ENCODE data around the gene PLCB2.

The PLCB2 gene

GRCh38 chr15:40323953-40324937 lies 16.5 kb upstream of the PLCB2 start:
- DNase-seq: no peak

GRCh38 chr15:40323239-40323952 lies 15.7 kb upstream of the PLCB2 start, which contains the start of gene INAFM2:
TSS of gene INAFM2 (plus strand) at chr15:40323692. CDS start at chr15:40324056, 364 bp downstream.
- DNase-seq: peak; percentile 88

- no peak for DNase-seq
These were observed 14.9 kb upstream of the PLCB2 start for GRCh38 chr15:40322531-40323238.

GRCh38 chr15:40320931-40321371 lies 13.2 kb upstream of the PLCB2 start:
- peak; percentile 34 for DNase-seq

- no peak for DNase-seq
These were observed 12.7 kb upstream of the PLCB2 start for GRCh38 chr15:40320409-40320808.

GRCh38 chr15:40317580-40317979 lies 9.8 kb upstream of the PLCB2 start:
- no peak for DNase-seq

GRCh38 chr15:40316931-40317330 lies 9.2 kb upstream of the PLCB2 start:
- no peak for DNase-seq

- no peak for DNase-seq
These were observed 7.1 kb upstream of the PLCB2 start for GRCh38 chr15:40314723-40315276.

- peak; percentile 59 for DNase-seq
These were observed 6.0 kb upstream of the PLCB2 start for GRCh38 chr15:40313531-40314398.

- no peak for DNase-seq
These were observed 4.8 kb upstream of the PLCB2 start for GRCh38 chr15:40312370-40313158.

- no peak for DNase-seq
These were observed 3.3 kb upstream of the PLCB2 start for GRCh38 chr15:40310993-40311392.

- DNase-seq: peak; percentile 34
These were observed 2.5 kb upstream of the PLCB2 start for GRCh38 chr15:40310001-40310959.

GRCh38 chr15:40309344-40309862 lies 1.7 kb upstream of the PLCB2 start:
- DNase-seq: no peak

GRCh38 chr15:40306908-40307307 lies 827 bp downstream of the PLCB2 start:
- DNase-seq: no peak

- no peak for DNase-seq
These were observed 1.4 kb downstream of the PLCB2 start for GRCh38 chr15:40306371-40306770.

GRCh38 chr15:40305281-40305680 lies 2.5 kb downstream of the PLCB2 start:
- no peak for DNase-seq

- no peak for DNase-seq
These were observed 4.2 kb downstream of the PLCB2 start for GRCh38 chr15:40303576-40303975.

GRCh38 chr15:40302981-40303380 lies 4.8 kb downstream of the PLCB2 start:
- no peak for DNase-seq

GRCh38 chr15:40302288-40302886 lies 5.3 kb downstream of the PLCB2 start:
- DNase-seq: no peak
